NB4 (cell line): ENCODE data around the gene LSG1.

ENCODE experiments used
- DNase-seq: peaks from one replicate; pipeline ENCODE4 v3.0.0; 2010; ENCODE audit warnings: low read depth
- H3K4me3 ChIP-seq: one replicate; pipeline ENCODE4 v1.5.1; 2011; ENCODE audit warnings: mild to moderate bottlenecking, low read depth, low read length, moderate library complexity
- MYC ChIP-seq: IDR thresholded peaks from 2 replicates; pipeline ENCODE4 v1.6.1; 2011; ENCODE audit warnings: low read depth, low read length
- POLR2A ChIP-seq: IDR thresholded peaks from 2 replicates; pipeline ENCODE4 v1.6.1; 2011; ENCODE audit warnings: mild to moderate bottlenecking; ENCODE audit not compliant: insufficient read length; ENCODE audit errors: extremely low read depth
- TF ChIP-seq, protein P1 (sequence below): IDR thresholded peaks from 2 replicates; pipeline ENCODE4 v1.6.1; 2011; ENCODE audit warnings: low read depth, low read length
- TF ChIP-seq, protein P2 (sequence below): IDR thresholded peaks from one replicate; pipeline ENCODE4 v1.5.1; 2012; ENCODE audit warnings: low read depth, low read length

Gene LSG1

DNA sequence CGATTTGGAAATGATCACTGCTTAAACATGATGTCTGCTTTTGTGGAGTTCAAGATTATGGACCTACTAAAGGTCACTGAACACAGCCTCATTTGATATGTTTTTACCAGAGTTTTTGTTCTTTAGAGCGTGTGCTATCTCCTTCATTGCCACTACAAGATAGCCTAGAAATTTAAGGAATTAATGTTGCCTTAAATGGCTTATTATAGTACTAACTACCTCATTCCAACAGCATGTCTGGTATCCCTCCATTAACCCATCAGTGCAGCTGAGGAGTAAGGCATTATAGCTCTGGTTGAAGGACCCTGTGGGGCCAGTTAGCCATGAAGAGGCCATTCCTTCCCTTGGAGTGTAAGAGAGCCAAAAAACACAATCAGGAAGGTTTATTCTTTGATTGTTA is 11.4 kb upstream of the LSG1 start:
- TF ChIP-seq MYC (no peak), POLR2A (no peak)
- TF ChIP-seq, protein P1, sequence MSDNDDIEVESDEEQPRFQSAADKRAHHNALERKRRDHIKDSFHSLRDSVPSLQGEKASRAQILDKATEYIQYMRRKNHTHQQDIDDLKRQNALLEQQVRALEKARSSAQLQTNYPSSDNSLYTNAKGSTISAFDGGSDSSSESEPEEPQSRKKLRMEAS = no peak
- TF ChIP-seq, protein P2, sequence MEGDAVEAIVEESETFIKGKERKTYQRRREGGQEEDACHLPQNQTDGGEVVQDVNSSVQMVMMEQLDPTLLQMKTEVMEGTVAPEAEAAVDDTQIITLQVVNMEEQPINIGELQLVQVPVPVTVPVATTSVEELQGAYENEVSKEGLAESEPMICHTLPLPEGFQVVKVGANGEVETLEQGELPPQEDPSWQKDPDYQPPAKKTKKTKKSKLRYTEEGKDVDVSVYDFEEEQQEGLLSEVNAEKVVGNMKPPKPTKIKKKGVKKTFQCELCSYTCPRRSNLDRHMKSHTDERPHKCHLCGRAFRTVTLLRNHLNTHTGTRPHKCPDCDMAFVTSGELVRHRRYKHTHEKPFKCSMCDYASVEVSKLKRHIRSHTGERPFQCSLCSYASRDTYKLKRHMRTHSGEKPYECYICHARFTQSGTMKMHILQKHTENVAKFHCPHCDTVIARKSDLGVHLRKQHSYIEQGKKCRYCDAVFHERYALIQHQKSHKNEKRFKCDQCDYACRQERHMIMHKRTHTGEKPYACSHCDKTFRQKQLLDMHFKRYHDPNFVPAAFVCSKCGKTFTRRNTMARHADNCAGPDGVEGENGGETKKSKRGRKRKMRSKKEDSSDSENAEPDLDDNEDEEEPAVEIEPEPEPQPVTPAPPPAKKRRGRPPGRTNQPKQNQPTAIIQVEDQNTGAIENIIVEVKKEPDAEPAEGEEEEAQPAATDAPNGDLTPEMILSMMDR = no peak

DNA sequence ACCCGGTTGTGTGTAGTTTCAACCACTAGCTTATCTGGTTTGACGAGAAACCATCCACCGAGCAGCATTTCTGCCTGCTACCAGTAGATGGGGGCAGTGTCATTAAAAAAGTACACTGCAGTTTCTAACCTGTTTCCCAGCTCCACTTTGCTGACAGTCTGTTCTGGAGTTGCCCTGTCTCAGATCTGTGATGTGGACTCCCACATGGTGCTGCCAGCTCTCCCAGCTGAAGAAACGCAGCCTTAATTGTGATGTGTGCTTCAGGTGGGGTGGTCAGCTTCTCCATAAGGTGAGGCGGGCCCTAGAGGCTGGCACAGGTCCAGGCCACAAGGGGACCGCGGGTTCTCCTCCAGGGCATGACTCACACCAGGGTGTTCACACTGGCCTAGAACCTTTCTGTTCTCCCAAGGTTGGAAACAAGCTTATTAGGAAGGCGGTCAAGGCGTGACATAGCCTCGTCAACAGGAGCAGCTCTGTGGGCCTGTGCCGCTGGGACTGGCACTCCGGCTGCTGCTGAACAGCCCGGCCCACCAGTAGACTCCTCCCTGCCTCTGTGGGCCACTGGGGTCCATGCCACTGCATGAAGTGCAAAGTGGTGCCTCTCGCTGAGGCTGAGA is 10.8 kb upstream of the LSG1 start:
- TF ChIP-seq MYC = peak; percentile 9; the same call in 1 of the 2 replicates
- TF ChIP-seq, protein P2 = peak; percentile 75
- TF ChIP-seq POLR2A = no peak
- TF ChIP-seq, protein P1 = peak; percentile 47; the same call in 1 of the 2 replicates
- H3K4me3 ChIP-seq = no peak overlapping the region
- DNase-seq = peak; percentile 90

More for the DNA sequence above, 11.4 kb upstream of the LSG1 start:
- no peak overlapping the region for H3K4me3 ChIP-seq
- DNase-seq = no peak

- DNase-seq = no peak
- no peak overlapping the region for H3K4me3 ChIP-seq
These were observed 10.2 kb upstream of the LSG1 start for GRCh38 chr3:194682189-194682693.

GRCh38 chr3:194680888-194681615 is 9.1 kb upstream of the LSG1 start:
- H3K4me3 ChIP-seq = no peak overlapping the region
- no peak for DNase-seq
- TF ChIP-seq, protein P2 = no peak
- no peak for TF ChIP-seq POLR2A
- TF ChIP-seq, protein P1 = no peak

More at GRCh38 chr3:194682189-194682693, 10.2 kb upstream of the LSG1 start:
- TF ChIP-seq MYC = no peak
- TF ChIP-seq, protein P2 = no peak
- no peak for TF ChIP-seq POLR2A
- TF ChIP-seq, protein P1 = no peak

GRCh38 chr3:194676471-194676870 is 4.5 kb upstream of the LSG1 start:
- TF ChIP-seq, protein P2 = no peak
- TF ChIP-seq, protein P1 = no peak
- no peak for TF ChIP-seq POLR2A
- no peak for TF ChIP-seq MYC
- H3K4me3 ChIP-seq = no peak overlapping the region
- no peak for DNase-seq
